8988T (cell line): ENCODE measurements around the gene TSPAN5.
"Not testable (repeated sequence)": the region's sequence is repeated elsewhere in the genome, so short reads cannot be mapped to it uniquely, and the experiment has no call there.

Experiments
- DNase-seq: peaks from one replicate; pipeline ENCODE4 v3.0.0; 2011

TSPAN5 gene

GRCh38 chr4:98542011-98542410 is 116.4 kb downstream of the TSPAN5 start:
- DNase-seq: no peak

DNA sequence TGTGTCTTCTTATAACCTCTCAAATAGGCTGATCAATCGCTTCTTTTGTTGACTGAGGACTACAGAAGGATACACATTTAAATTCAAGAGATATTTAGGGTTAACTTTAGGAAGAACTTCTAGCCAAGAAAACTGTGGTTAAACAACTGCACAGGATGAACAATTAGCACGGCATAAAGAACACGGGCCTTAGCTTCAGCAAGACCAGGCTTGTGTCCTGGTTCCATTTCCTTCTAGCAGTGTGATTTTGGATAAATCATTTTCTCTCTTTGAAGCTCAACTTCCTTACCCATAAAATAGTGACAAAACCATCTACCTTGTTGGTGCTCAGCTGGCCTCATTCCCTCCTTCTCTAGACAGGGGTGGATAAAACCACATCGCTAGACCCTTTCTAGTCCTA is 117.6 kb downstream of the TSPAN5 start:
- DNase-seq: no peak

DNA sequence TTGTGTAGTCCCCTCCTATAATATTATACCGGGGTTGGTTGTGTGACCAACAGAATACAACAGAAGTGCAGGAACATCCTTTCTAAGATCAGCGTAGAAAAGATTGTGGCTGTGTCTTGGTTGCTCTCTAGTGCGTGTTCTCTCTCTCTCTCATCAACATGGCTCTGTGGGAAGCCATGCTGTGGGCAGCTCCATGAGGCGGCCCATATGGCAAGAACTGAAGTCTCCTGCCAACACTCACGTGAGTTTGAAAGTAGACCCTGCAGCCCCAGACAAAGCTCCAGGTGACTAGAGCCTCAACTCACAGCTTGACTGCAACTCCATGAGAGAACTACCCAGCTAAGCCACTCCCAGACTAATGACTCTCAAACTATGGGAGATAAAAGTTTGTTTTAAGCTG is 118.7 kb downstream of the TSPAN5 start:
- DNase-seq: no peak

- no peak for DNase-seq
Measured at GRCh38 chr4:98539299-98539698, 119.1 kb downstream of the TSPAN5 start.

DNA sequence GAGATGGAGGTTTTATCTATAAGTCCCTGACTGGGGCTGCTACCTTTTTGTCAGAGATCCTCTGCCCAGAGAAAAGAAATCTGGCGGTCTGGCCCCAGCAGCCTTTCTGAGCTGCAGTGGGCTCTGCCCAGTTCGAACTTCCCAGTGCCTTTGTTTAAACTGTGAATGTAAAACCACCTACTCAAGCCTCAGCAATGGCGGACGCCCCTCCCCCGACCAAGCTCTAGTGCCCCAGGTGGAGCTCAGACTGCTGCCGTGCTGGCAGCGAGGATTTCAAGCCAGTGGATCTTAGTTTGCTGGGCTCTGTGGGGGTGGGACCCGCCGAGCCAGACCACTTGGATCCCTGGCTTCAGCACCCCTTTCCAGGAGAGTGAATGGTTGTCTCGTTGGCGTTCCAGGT is 121.8 kb downstream of the TSPAN5 start:
- DNase-seq: no peak

DNA sequence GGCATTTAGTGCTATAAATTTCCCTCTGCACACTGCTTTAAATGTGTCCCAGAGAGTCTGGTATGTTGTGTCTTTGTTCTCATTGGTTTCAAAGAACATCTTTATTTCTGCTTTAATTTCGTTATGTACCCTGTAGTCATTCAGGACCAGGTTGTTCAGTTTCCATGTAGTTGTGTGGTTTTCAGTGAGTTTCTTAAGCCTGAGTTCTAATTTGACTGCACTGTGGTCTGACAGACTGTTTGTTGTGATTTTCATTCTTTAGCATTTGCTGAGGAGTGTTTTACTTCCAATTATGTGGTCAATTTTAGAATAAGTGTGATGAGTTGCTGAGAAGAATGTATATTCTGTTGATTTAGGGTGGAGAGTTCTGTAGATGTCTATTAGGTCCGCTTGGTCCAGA is 124.3 kb downstream of the TSPAN5 start:
- not testable (repeated sequence) for DNase-seq

DNA sequence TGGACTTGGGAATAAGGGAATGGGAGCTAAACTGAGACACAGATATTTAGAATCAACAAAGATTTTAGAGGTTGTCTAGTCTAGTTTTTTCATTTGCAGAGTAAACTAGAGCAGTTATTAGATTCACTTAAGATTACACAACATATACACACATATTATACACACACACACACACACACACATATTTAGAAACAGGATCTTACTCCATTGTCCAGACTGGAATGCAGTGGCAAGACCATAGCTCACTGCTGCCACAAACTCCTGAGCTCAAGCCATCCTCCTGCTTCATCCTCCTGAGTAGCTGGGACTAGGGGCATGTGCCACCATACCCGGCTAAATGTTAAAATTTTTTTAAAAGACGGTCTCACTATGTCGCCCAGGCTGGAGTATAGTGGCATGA is 127.8 kb downstream of the TSPAN5 start:
- DNase-seq: no peak

DNA sequence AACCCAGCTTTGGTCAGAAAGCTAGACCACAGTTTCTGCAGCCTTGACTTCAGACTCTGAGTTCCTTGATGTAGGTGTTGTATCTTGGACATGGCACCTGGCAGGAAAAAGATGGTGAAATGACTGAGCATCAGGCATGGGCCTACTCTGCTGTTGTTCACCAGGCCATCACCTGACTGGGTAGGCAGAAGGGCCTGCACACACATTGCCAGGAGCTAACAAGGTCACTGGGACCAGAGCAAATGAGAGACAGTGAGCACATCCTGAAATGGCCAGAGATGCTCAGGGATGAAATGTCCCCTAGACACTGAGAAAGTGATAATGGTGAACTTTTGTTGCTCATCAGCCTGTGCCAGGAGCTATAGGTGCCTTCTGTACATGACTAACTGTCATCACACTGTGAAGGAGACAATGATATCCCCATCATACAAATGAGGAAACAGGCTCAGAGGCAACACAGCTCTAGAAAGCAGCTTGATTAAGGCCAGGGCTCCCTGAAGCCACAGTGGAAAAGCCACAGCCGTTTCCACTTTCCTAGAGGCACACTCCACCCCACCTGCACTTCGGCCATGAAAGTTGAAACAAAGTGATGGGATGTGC is 128.3 kb downstream of the TSPAN5 start:
- DNase-seq: no peak

DNA sequence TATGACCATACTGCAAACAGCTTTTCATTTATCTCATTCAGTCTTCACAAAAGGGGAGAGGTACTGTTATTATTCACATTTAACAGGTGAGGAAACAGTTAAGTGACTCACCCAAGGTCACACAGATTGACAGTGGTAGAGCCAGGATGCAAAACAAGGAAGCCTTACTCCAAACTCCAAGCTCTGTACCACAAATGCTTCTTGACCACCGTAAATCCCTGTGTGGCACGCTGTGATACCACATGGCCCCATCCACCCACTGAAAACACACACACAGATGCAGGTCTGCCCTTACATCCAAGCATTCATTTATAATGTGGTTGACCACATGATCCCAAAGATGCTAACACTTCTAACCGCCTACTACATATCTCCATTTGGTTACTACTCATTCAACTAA is 129.5 kb downstream of the TSPAN5 start:
- DNase-seq: no peak

DNA sequence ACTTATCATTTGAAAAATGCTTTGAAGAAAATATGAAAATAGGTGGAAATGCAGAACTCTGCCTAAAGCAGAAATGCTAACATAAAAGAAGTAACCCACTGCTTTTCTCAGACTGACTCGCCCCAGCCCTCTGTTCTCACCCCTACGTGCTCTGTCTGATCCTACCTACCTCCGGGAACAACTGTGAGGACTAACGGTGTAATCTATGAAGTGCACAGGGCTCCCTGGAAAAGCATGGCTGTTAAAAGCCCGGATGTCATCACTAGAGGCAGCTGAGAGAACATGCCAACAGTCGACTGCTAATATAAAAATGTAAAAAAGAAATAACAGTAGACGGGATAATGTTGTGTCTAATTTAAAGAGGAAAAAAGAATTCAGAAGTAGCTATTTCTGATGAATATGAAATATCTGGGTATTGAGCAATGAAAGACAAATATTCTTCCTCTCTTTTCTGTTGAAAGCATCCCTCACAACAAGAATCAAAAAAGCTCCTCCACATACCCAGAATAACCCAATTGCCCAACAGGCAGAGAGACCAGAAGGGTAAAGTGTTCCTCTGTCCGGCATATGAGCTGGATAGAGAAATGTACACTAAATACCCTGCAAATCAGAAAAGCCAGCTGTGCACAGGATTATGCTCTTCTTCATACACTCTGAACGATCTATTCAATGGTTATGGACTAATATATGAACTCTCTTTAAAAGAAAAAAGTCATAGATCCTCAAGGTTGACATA is 130.7 kb downstream of the TSPAN5 start:
- no peak for DNase-seq

- DNase-seq: no peak
Measured at GRCh38 chr4:98524230-98524629, 134.2 kb downstream of the TSPAN5 start.

- DNase-seq: no peak
Measured at GRCh38 chr4:98522636-98523395, 135.6 kb downstream of the TSPAN5 start.

DNA sequence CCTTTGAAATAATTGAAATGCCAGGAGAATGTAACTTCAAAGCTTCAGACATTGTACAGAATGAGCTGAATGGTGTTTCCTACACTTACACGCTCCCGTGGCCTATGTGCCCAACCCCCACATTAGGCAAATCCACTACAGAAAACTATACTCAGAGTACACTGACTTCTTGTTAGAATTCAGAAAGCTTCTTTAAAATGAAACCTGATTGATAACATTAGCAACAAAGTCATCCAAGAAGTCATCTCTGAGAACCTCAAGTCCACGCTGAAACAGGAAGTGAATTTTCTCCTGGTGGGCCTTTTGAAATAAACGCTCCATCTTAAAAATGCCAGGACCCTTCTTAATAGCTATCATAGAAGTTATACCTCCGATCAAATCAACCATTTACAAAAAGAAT is 136.3 kb downstream of the TSPAN5 start:
- no peak for DNase-seq

DNA sequence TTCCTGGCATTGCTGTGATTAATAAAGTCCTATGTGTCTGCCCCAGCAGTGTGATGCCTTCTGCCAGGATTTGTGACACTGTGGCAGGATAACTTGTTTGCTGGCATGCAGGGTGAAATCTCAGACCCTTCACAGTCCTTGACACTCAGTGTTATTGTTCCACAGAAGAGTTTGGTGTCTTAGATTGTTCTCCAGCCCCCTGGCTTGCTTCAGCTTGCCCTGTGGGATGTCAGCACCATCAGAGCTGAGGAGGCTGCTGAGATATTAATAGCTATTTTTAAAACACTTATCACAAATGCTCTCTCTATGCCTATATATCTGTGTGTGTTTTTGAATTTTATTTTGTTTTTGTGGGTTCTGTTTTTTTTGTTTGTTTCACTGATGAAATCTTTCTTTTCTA is 136.9 kb downstream of the TSPAN5 start:
- no peak for DNase-seq

GRCh38 chr4:98519268-98519977 is 139.0 kb downstream of the TSPAN5 start:
- DNase-seq: no peak

GRCh38 chr4:98518559-98519267 is 139.7 kb downstream of the TSPAN5 start:
- DNase-seq: no peak

- DNase-seq: no peak
Measured at GRCh38 chr4:98517218-98518021, 141.0 kb downstream of the TSPAN5 start.

DNA sequence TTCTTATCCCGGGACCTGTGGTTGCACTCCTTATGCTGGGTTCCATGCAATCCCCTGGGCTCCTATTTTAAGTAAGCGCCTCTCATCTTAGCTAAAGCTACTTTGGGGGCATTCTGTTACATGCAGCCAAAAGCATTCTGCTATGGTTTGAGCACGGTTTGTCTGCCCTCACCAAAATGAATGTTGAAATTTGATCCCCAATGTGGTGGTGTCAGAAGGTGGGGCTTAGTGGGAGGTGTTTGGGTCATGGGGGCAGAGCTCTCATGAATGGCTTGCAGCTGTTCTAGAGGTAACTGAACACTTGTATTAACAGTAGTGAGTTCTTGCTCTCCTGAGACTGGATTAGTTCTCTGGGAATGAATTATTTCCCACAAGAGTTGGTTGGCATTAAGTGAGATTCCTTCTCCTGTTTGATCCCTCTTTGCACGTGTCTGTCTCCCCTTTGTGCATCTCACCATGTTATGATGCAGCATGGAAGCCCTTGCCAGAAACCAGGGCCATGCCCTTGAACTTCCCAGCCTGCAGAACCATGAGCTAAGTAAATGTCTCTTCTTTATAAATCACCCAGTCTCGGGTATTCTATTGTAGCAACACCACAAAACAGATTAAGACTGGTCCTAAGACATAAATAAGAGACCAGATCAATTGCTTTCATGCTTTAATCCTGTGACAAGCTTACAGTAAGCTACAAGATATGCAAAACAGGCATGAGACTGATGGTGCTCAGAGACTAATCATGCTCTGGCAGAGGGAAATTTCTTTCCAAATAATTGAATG is 141.8 kb downstream of the TSPAN5 start:
- no peak for DNase-seq

DNA sequence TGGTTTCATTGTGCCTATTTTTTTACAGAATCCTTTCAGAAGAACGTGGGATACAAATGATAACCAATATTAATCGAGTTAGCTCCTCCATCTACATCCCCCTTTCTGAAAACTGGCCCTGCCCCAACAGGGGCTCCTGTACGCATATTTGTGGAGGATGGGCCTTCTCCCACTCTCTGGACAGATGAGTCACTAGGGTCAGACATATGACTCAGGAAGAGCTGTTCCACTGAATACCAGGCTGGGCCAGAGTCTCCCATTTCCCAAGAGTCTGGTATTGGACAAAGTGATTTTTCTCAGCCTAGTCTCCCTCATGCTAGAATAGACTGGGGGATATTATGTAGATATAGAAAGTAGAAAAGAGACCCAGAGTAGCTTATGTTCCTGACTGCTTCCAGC is 142.4 kb downstream of the TSPAN5 start:
- no peak for DNase-seq

DNA sequence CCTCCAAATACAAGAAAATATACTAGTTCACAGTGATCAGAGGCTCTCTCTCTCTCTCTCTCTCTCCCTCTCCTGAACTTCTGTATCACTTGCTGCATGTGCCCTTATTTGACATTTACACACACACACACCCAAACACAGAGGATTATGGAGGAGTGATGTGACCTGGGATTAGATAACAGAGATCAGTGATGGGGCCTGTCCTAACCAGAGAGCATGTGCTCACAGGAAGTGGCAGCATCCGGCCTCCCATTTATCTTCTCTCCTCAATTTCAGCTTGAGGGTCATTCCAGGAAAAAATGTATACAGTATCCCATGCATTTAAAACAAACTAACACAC is 143.0 kb downstream of the TSPAN5 start:
- no peak for DNase-seq

- DNase-seq: no peak
Measured at GRCh38 chr4:98514741-98515469, 143.5 kb downstream of the TSPAN5 start.
